CD4-positive, alpha-beta T cell treated with Interleukin-10 for 1 hour (primary cell): ENCODE measurements around the gene AGTR1.
"Not testable (repeated sequence)": the region's sequence is repeated elsewhere in the genome, so short reads cannot be mapped to it uniquely, and the experiment has no call there.

Experiments
- DNase-seq: peaks from one replicate; pipeline ENCODE4 v3.0.0-alpha.2; 2020

The AGTR1 gene

DNA sequence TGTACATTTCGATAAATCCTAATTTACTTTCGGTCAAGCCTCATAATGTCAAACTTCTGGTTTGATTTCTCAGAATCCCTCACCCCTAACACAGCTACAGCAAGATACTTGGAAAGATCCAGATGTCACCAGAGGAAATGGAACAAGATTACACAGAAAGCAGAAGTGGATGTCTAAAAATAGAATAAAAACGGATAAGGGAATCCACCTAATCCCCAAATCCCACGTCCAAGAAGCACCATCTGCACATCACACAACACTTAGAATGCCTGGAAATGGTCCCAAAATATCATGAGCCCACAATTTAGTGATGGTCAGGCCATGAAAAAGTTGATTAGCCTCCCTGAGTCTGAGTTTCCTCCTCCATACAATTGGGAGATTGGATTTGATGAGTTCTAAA lies 61.7 kb downstream of the AGTR1 start:
- no peak for DNase-seq

DNA sequence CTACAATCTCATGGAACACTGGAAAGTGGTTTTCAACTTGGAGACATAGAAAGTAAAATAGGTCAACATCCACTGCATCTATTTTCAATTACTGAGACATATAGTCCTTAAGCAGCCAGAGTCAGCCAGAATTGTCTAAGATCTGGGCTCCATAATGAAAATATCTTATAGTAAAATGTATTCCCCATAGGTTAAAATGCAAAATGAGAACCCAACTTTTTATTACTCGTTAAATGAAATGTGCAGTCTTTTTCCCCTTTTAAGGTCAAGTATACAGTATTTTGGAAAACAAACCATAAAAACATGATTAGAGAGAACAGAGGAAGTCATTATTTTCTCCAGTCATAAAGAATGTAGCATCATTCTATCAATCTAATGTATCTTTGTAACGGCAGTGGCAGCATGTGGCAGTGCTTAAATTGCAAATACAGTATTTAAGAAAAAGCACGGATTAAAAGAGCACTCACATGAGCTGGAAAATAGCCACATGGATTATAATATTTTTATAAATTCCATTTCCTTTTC lies 65.5 kb downstream of the AGTR1 start:
- no peak for DNase-seq

GRCh38 chr3:148763986-148764935 lies 66.6 kb downstream of the AGTR1 start:
- DNase-seq, result no peak

GRCh38 chr3:148772361-148772760 lies 74.7 kb downstream of the AGTR1 start:
- no peak for DNase-seq

DNA sequence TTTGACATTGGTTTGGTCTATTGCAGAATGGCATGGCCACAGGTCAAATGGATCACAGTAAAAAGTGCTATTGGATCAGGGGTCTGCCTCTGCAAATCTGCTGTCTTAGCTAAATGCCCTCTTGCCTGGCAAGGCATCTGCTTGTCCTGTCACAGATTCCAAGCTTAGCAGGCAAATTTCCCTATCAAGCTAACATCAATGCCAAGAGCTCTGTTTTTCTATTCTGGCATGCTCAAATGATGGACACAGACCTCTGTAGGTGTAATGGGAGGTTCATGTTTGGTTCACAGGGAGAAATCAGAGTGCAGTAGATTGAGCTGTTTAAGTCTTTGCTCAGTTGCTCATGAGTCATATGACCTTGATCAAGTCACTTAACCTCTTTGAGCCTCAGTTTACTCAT lies 75.1 kb downstream of the AGTR1 start:
- DNase-seq, result no peak

DNA sequence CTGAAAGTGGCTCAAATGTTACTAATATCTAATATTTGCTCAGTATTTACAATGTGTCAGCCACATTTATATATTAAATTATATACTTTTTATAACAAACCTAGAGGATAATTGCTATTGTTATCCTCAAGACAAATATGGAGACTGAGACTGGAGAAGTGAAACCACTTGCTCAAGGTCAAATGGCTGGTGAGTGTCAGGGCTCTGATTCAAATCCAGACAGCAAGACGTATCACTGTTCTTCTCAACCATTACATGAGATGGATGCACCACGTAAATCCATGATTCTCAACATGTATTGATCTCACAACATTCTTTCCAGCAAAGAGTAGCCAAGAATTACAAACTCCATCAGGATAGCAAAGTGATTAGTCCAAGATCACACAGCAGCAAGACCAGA lies 76.1 kb downstream of the AGTR1 start:
- DNase-seq, result no peak

DNA sequence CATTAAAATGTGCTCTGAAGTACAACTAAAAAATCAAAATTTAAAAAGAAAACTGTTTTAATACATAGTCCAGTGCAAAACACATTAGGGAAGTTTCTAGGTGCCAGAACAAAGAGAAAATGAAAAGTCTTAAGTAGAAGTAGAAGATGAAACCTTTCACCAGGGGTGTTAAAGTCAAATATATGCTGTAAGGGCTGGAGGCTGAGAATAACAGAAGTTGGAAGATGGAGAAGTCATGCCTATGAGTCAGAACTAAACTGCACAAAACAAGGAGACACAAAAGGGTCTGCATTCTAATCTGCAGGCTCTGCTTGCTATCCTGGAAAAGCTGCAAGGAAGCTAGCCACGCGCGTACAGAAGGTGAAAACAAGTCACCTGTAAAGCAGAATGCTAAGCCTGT lies 81.2 kb downstream of the AGTR1 start:
- no peak for DNase-seq

- DNase-seq, result not testable (repeated sequence)
Measured at GRCh38 chr3:148785026-148785425, 87.3 kb downstream of the AGTR1 start.

DNA sequence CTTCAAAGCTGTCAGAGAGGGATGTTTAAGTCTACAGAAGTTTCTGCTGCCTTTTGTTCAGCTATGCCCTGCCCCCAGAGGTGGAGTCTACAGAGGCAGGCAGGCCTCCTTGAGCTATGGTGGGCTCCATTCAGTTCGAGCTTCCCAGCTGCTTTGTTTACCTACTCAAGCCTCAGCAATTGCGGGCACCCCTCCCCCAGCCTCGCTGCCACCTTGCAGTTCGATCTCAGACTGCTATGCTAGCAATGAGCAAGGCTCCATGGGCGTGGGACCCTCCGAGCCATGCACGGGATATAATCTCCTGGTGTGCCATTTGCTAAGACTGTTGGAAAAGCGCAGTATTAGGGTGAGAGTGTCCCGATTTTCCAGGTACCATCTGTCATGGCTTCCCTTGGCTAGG lies 88.5 kb downstream of the AGTR1 start:
- not testable (repeated sequence) for DNase-seq

- DNase-seq, result no peak
Measured at GRCh38 chr3:148789146-148789545, 91.4 kb downstream of the AGTR1 start.

- DNase-seq, result no peak
Measured at GRCh38 chr3:148789906-148790305, 92.2 kb downstream of the AGTR1 start.

DNA sequence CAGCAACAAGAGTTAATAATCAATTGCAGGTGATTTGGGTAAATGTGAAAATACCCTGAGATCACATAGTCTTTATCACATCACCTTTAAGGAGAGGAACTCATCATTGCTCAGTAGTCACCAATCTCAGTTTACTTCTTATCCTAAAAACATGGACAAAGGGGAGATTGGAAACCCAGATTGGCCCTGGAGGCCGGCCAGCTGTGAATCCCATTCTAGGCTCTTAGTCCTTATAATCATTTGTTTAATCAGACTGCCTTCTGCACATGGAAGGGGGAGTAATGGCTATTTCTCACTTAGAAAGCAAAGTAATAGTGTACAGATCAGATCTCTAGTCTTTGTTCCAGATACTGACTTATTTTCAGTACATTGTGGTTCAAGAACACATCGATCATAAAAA lies 92.7 kb downstream of the AGTR1 start:
- no peak for DNase-seq

GRCh38 chr3:148790851-148791735 lies 93.4 kb downstream of the AGTR1 start:
- no peak for DNase-seq

DNA sequence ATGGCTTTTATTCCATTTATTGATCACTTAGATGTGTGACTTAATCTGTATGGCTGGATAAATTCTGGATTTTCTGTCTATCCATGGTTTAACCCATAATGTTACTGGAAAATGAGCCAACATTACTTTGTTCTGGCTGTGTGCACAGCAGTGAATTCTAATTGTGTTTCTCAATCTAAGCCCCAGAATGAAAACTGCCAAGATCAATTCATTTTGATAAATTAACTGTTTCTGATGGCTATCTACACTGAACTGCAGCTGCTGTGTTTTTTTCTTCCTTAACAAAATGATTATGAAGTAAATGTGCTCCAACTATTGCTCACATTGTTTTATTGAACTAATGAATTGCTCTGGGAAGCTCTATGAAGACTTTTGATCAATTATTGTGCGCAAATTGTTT lies 94.2 kb downstream of the AGTR1 start:
- DNase-seq, result no peak

- DNase-seq, result no peak
Measured at GRCh38 chr3:148792516-148792915, 94.8 kb downstream of the AGTR1 start.
